ENCODE data around the gene TMEM203. TPM values are rescaled to one million over a fixed set of nuclear protein-coding genes. Genes with fewer than 3 reads are reported as not detected.

Gene TMEM203
- total and polyA plus RNA-seq, 2 of the 4 experiments (the other 2 are of a cell fraction) = 18.8 to 40.6 TPM

- TF ChIP-seq RAD21 (IDR thresholded peaks at IDR 0.05; ENCODE audit: low read length) (peak; percentile 89), RCOR1 (IDR thresholded peaks at IDR 0.05; ENCODE audit: insufficient replicate concordance, low read length) (no peak)
Measured at GRCh38 chr9:137227054-137227852, 21.8 kb upstream of the TMEM203 start, which contains the start of gene RNF224 (continued).

GRCh38 chr9:137226338-137227053 lies 21.0 kb upstream of the TMEM203 start:
- H3K9me3 ChIP-seq (ENCODE audit: control insufficient read depth, insufficient read depth, low read length) = no peaks in the 10 kb centered on the region
- H3K14ac ChIP-seq (replicated peaks; ENCODE audit: low read depth, low read length) = no peak overlapping the region
- ChIA-PET POLR2A (ENCODE audit: unreplicated experiment) (no interaction called here), CTCF (interaction anchor here (1.1 to 1.2 kb wide), 2 partner anchors 10 to 32 kb away, joined by 3 to 6 read pairs; no protein-coding TSS in a partner anchor)
- TF ChIP-seq MXI1 (IDR thresholded peaks at IDR 0.05; ENCODE audit: borderline replicate concordance, low read depth, low read length) (no peak), RAD21 (IDR thresholded peaks at IDR 0.05; ENCODE audit: low read length) (no peak), BHLHE40 (IDR thresholded peaks at IDR 0.05; ENCODE audit: low read depth, low read length) (no peak)
- intact Hi-C loops (cut with micrococcal nuclease) = loop anchor here (1.0 to 2.0 kb wide), 2 partner anchors 108 to 180 kb away; partner anchors contain the start of gene NPDC1
- 65% methylated on average over 6 of the region's 18 CpGs; no CpG with 5 or more reads in 1 of the 2 experiments for WGBS, 2 experiments (ENCODE audit: extremely low coverage in 2 of 2, insufficient read length in 1 of 2)
- H4K5ac ChIP-seq (ENCODE audit: low read depth, low read length) = no peak overlapping the region
- H4K8ac ChIP-seq (ENCODE audit: low read depth in 2 of 2, low read length in 2 of 2) = no peak overlapping the region
- H3K79me1 ChIP-seq (ENCODE audit: low read depth in 1 of 2, low read length in 2 of 2) = no peaks in the 10 kb centered on the region
- dilution Hi-C loops (cut with HindIII; ENCODE audit: low sequenced_read_pairs, unreplicated experiment) = no loop called here
- no peak overlapping the region for H3K4me2 ChIP-seq (ENCODE audit: low read depth, low read length)
- no peaks in the 10 kb centered on the region for H3K36me3 ChIP-seq (ENCODE audit: control insufficient read depth, insufficient read depth, low read length)
- no peak for ATAC-seq (ENCODE audit: low read depth)
- H4K20me1 ChIP-seq (ENCODE audit: insufficient read depth, low read length) = no peaks in the 10 kb centered on the region
- H3K18ac ChIP-seq (ENCODE audit: low read depth, low read length) = no peak overlapping the region
- no TSS peak for BruUV-seq (replicated peaks)
- H3K27me3 ChIP-seq (ENCODE audit: control insufficient read depth, insufficient read depth, low read length) = no peaks in the 10 kb centered on the region; the same call in 1 of the 2 replicates
- H2AK9ac ChIP-seq (replicated peaks; ENCODE audit: low read depth, low read length, poor library complexity) = peak overlapping the region; percentile 31
- no peak overlapping the region for H2BK15ac ChIP-seq (ENCODE audit: low read depth, low read length)
- H4K91ac ChIP-seq (ENCODE audit: insufficient read depth, low read depth, low read length) = no peak overlapping the region
- H3K9me1 ChIP-seq (ENCODE audit: insufficient read depth, low read length) = no peaks in the 10 kb centered on the region
- no peak overlapping the region for H2BK20ac ChIP-seq (ENCODE audit: low read depth, low read length)
- H3K23ac ChIP-seq (ENCODE audit: low read depth, low read length) = no peak overlapping the region
- no peak for DNase-seq
- H2AK5ac ChIP-seq (ENCODE audit: low read depth, low read length) = no peak overlapping the region
- H2BK120ac ChIP-seq (ENCODE audit: low read depth, low read length) = no peak overlapping the region
- in situ Hi-C loops (cut with MboI; ENCODE audit: low sequenced_read_pairs) = loop anchor here (5.0 kb wide), 1 partner anchor 104 kb away; no protein-coding TSS in a partner anchor
- peak overlapping the region; percentile 61 for H2AFZ ChIP-seq (replicated peaks; ENCODE audit: low read length, poor library complexity)
- H3K4ac ChIP-seq (ENCODE audit: low read depth, low read length) = no peak overlapping the region
- H3K4me3 ChIP-seq (ENCODE audit: insufficient read depth, low read depth, low read length) = no peak overlapping the region
- H3K56ac ChIP-seq (ENCODE audit: extremely low read depth, insufficient read depth, low read length) = no peak overlapping the region
- no peak overlapping the region for H2BK5ac ChIP-seq (ENCODE audit: low read depth, low read length, poor library complexity, severe bottlenecking)
- no peak overlapping the region for H3K9ac ChIP-seq (ENCODE audit: low read depth, low read length)
- H3K4me1 ChIP-seq (ENCODE audit: control insufficient read depth, insufficient read depth, low read length) = peaks cover 12% of the 10 kb centered on the region
- H3K27ac ChIP-seq (ENCODE audit: insufficient read depth, low read length) = no peak overlapping the region

All from IMR-90 (cell line).